Measurements from ENCODE around the gene HDGFL1. TPM values are rescaled to one million over a fixed set of nuclear protein-coding genes. Genes with fewer than 3 reads are reported as not detected.

HDGFL1 gene
- total and polyA plus RNA-seq, 2 experiments from 2014 or later, result not detected

GRCh38 chr6:22583927-22584326 is 14.6 kb downstream of the HDGFL1 start (continued):
- TF ChIP-seq, protein P1, sequence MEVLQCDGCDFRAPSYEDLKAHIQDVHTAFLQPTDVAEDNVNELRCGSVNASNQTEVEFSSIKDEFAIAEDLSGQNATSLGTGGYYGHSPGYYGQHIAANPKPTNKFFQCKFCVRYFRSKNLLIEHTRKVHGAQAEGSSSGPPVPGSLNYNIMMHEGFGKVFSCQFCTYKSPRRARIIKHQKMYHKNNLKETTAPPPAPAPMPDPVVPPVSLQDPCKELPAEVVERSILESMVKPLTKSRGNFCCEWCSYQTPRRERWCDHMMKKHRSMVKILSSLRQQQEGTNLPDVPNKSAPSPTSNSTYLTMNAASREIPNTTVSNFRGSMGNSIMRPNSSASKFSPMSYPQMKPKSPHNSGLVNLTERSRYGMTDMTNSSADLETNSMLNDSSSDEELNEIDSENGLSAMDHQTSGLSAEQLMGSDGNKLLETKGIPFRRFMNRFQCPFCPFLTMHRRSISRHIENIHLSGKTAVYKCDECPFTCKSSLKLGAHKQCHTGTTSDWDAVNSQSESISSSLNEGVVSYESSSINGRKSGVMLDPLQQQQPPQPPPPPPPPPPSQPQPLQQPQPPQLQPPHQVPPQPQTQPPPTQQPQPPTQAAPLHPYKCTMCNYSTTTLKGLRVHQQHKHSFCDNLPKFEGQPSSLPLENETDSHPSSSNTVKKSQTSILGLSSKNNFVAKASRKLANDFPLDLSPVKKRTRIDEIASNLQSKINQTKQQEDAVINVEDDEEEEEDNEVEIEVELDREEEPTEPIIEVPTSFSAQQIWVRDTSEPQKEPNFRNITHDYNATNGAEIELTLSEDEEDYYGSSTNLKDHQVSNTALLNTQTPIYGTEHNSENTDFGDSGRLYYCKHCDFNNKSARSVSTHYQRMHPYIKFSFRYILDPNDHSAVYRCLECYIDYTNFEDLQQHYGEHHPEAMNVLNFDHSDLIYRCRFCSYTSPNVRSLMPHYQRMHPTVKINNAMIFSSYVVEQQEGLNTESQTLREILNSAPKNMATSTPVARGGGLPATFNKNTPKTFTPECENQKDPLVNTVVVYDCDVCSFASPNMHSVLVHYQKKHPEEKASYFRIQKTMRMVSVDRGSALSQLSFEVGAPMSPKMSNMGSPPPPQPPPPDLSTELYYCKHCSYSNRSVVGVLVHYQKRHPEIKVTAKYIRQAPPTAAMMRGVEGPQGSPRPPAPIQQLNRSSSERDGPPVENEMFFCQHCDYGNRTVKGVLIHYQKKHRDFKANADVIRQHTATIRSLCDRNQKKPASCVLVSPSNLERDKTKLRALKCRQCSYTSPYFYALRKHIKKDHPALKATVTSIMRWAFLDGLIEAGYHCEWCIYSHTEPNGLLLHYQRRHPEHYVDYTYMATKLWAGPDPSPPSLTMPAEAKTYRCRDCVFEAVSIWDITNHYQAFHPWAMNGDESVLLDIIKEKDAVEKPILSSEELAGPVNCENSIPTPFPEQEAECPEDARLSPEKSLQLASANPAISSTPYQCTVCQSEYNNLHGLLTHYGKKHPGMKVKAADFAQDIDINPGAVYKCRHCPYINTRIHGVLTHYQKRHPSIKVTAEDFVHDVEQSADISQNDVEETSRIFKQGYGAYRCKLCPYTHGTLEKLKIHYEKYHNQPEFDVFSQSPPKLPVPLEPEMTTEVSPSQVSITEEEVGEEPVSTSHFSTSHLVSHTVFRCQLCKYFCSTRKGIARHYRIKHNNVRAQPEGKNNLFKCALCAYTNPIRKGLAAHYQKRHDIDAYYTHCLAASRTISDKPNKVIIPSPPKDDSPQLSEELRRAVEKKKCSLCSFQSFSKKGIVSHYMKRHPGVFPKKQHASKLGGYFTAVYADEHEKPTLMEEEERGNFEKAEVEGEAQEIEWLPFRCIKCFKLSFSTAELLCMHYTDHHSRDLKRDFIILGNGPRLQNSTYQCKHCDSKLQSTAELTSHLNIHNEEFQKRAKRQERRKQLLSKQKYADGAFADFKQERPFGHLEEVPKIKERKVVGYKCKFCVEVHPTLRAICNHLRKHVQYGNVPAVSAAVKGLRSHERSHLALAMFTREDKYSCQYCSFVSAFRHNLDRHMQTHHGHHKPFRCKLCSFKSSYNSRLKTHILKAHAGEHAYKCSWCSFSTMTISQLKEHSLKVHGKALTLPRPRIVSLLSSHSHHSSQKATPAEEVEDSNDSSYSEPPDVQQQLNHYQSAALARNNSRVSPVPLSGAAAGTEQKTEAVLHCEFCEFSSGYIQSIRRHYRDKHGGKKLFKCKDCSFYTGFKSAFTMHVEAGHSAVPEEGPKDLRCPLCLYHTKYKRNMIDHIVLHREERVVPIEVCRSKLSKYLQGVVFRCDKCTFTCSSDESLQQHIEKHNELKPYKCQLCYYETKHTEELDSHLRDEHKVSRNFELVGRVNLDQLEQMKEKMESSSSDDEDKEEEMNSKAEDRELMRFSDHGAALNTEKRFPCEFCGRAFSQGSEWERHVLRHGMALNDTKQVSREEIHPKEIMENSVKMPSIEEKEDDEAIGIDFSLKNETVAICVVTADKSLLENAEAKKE (CRISPR knock-in tag; IDR thresholded peaks at IDR 0.05), result no peak
- TF ChIP-seq ZNF114 (CRISPR knock-in tag; IDR thresholded peaks at IDR 0.05) (no peak), REST (IDR thresholded peaks at IDR 0.05; ENCODE audit: unreplicated experiment) (no peak), STAT1 (IDR thresholded peaks at IDR 0.05; ENCODE audit: unreplicated experiment) (no peak)
- TF ChIP-seq, protein P2, sequence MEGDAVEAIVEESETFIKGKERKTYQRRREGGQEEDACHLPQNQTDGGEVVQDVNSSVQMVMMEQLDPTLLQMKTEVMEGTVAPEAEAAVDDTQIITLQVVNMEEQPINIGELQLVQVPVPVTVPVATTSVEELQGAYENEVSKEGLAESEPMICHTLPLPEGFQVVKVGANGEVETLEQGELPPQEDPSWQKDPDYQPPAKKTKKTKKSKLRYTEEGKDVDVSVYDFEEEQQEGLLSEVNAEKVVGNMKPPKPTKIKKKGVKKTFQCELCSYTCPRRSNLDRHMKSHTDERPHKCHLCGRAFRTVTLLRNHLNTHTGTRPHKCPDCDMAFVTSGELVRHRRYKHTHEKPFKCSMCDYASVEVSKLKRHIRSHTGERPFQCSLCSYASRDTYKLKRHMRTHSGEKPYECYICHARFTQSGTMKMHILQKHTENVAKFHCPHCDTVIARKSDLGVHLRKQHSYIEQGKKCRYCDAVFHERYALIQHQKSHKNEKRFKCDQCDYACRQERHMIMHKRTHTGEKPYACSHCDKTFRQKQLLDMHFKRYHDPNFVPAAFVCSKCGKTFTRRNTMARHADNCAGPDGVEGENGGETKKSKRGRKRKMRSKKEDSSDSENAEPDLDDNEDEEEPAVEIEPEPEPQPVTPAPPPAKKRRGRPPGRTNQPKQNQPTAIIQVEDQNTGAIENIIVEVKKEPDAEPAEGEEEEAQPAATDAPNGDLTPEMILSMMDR (conservative IDR thresholded peaks at IDR 0.05; ENCODE audit: low read depth in 2 of 2), result no peak
